ENCODE measurements around the gene ARL2BP. TPM values are rescaled to one million over a fixed set of nuclear protein-coding genes. Genes with fewer than 3 reads are reported as not detected.
"Not testable (repeated sequence)": the region's sequence is repeated elsewhere in the genome, so short reads cannot be mapped to it uniquely, and the experiment has no call there.

The ARL2BP gene
- 37.7 and 49.4 TPM in 2 replicates for total RNA-seq (ENCODE audit: low replicate concordance)
- long read RNA-seq, transcript ARL2BP-201 (6 exons, 2,130 nt), result major isoform, 61 of 75 reads
- long read RNA-seq, partial matches to known transcripts, result 5 of 75 reads
- long read RNA-seq, other reads (novel, unspliced or antisense), result 8 of 75 reads

GRCh38 chr16:57244767-57245471, at the start of gene ARL2BP:
ARL2BP (plus strand) TSS chr16:57245259; CDS start chr16:57245368, 109 bp downstream.
- peaks cover 15% of the 10 kb centered on the region for H3K4me1 Mint-ChIP-seq (ENCODE audit: unreplicated experiment)
- H3K27me3 Mint-ChIP-seq, result no peaks in the 10 kb centered on the region
- H3K9me3 Mint-ChIP-seq, result no peaks in the 10 kb centered on the region
- peak; percentile 99 for DNase-seq (ENCODE audit: extremely low spot score, unreplicated experiment)
- peak within 1 kb of the TSS; percentile 97 for H3K4me3 Mint-ChIP-seq
- TF ChIP-seq CTCF (conservative IDR thresholded peaks at IDR 0.05), result no peak
- H3K36me3 Mint-ChIP-seq, result peaks cover 26% of the 10 kb centered on the region
- H3K27ac Mint-ChIP-seq, result peak within 1 kb of the TSS; percentile 97

- H3K4me3 Mint-ChIP-seq, result no peak overlapping the region
- H3K9me3 Mint-ChIP-seq, result peaks cover 6% of the 10 kb centered on the region
- TF ChIP-seq CTCF (conservative IDR thresholded peaks at IDR 0.05), result no peak
- H3K36me3 Mint-ChIP-seq, result peaks cover 9% of the 10 kb centered on the region
- peaks cover 31% of the 10 kb centered on the region for H3K4me1 Mint-ChIP-seq (ENCODE audit: unreplicated experiment)
- no peak overlapping the region for H3K27ac Mint-ChIP-seq
- no peaks in the 10 kb centered on the region for H3K27me3 Mint-ChIP-seq
- no peak for DNase-seq (ENCODE audit: extremely low spot score, unreplicated experiment)
Observed at GRCh38 chr16:57196286-57196685, 48.8 kb upstream of the ARL2BP start.

GRCh38 chr16:57196753-57197152, 48.3 kb upstream of the ARL2BP start:
- peaks cover 6% of the 10 kb centered on the region for H3K9me3 Mint-ChIP-seq
- H3K27ac Mint-ChIP-seq, result no peak overlapping the region
- no peak for DNase-seq (ENCODE audit: extremely low spot score, unreplicated experiment)

GRCh38 chr16:57200321-57200720, 44.7 kb upstream of the ARL2BP start:
- not testable (repeated sequence) for H3K4me1 Mint-ChIP-seq (ENCODE audit: unreplicated experiment); H3K9me3 Mint-ChIP-seq

More at GRCh38 chr16:57196753-57197152, 48.3 kb upstream of the ARL2BP start:
- no peak for TF ChIP-seq CTCF (conservative IDR thresholded peaks at IDR 0.05)
- Mint-ChIP-seq H3K4me3 (no peak overlapping the region), H3K4me1 (ENCODE audit: unreplicated experiment) (peaks cover 29% of the 10 kb centered on the region), H3K36me3 (peaks cover 9% of the 10 kb centered on the region), H3K27me3 (no peaks in the 10 kb centered on the region)

GRCh38 chr16:57200926-57201325, 44.1 kb upstream of the ARL2BP start:
- H3K27me3 Mint-ChIP-seq; H3K4me3 Mint-ChIP-seq; DNase-seq (ENCODE audit: extremely low spot score, unreplicated experiment); H3K4me1 Mint-ChIP-seq (ENCODE audit: unreplicated experiment); H3K9me3 Mint-ChIP-seq; H3K27ac Mint-ChIP-seq: not testable (repeated sequence)
- peaks cover 27% of the 10 kb centered on the region for H3K36me3 Mint-ChIP-seq

More at GRCh38 chr16:57200321-57200720, 44.7 kb upstream of the ARL2BP start:
- not testable (repeated sequence) for DNase-seq (ENCODE audit: extremely low spot score, unreplicated experiment); H3K4me3 Mint-ChIP-seq; H3K27ac Mint-ChIP-seq; H3K27me3 Mint-ChIP-seq
- H3K36me3 Mint-ChIP-seq, result peaks cover 21% of the 10 kb centered on the region

- H3K27me3 Mint-ChIP-seq, result no peaks in the 10 kb centered on the region
- H3K4me1 Mint-ChIP-seq (ENCODE audit: unreplicated experiment), result peaks cover 5% of the 10 kb centered on the region
- DNase-seq (ENCODE audit: extremely low spot score, unreplicated experiment), result no peak
- TF ChIP-seq CTCF (conservative IDR thresholded peaks at IDR 0.05), result no peak
- H3K36me3 Mint-ChIP-seq, result peaks cover 28% of the 10 kb centered on the region
- H3K4me3 Mint-ChIP-seq, result no peak overlapping the region
- peaks cover 6% of the 10 kb centered on the region for H3K9me3 Mint-ChIP-seq
- H3K27ac Mint-ChIP-seq, result peak overlapping the region; percentile 59
Observed at GRCh38 chr16:57202095-57202886, 42.8 kb upstream of the ARL2BP start.

Data from type B pancreatic cell (in vitro differentiated cells).